HepG2 (cell line): ENCODE measurements around the gene PRKAR2A. TPM values are rescaled to one million over a fixed set of nuclear protein-coding genes. Genes with fewer than 3 reads are reported as not detected.

Source experiments
- AGO2 ChIP-seq: fragments of 200-400 bp; formaldehyde crosslinking; optimal IDR thresholded peaks from 2 replicates; pipeline ENCODE3; 2017; ENCODE audit warnings: mild to moderate bottlenecking, low read depth, low read length, moderate library complexity
- ELF1 ChIP-seq: sonication (generic); formaldehyde crosslinking; IDR thresholded peaks from 2 replicates; pipeline ENCODE4 v1.4.0; 2020; ENCODE audit warnings: missing genetic modification reagents
- ELF4 ChIP-seq: sonication (generic); formaldehyde crosslinking; IDR thresholded peaks from 2 replicates; pipeline ENCODE4 v1.5.0; 2020; ENCODE audit warnings: missing genetic modification reagents, mild to moderate bottlenecking, moderate library complexity, borderline replicate concordance
- EP300 ChIP-seq, 3 experiments: sonication (generic) in 1 of 3; formaldehyde crosslinking in 1 of 3; IDR thresholded peaks; 2 replicates each; pipeline versions ENCODE4 v1.5.1 to v1.6.1; 2011 to 2020; ENCODE audit warnings: low read depth in 2 of 3, low read length in 2 of 3, borderline replicate concordance in 1 of 3, improper control_type of control experiment in 1 of 3, mild to moderate bottlenecking in 1 of 3, missing genetic modification reagents in 1 of 3, moderate library complexity in 1 of 3
- ETV5 ChIP-seq: IDR thresholded peaks from 2 replicates; pipeline ENCODE4 v1.6.1; 2018; ENCODE audit warnings: missing biosample characterization, missing genetic modification reagents, inconsistent platforms, borderline replicate concordance
- FOXA3 ChIP-seq: IDR thresholded peaks from 2 replicates; pipeline ENCODE4 v1.6.1; 2016; ENCODE audit warnings: missing genetic modification reagents, missing compliant biosample characterization
- GLMP ChIP-seq: sonication (generic); formaldehyde crosslinking; IDR thresholded peaks from 2 replicates; pipeline ENCODE4 v1.9.0; 2021; ENCODE audit warnings: missing genetic modification reagents, mild to moderate bottlenecking, borderline replicate concordance
- HOMEZ ChIP-seq: IDR thresholded peaks from 2 replicates; pipeline ENCODE4 v1.6.1; 2016; ENCODE audit warnings: low read depth
- KAT8 ChIP-seq: IDR thresholded peaks from 2 replicates; pipeline ENCODE4 v1.6.1; 2016; ENCODE audit warnings: missing genetic modification reagents, missing compliant biosample characterization
- MLLT10 ChIP-seq: sonication (generic); formaldehyde crosslinking; IDR thresholded peaks from 2 replicates; pipeline ENCODE4 v1.4.0; 2020; ENCODE audit warnings: missing genetic modification reagents
- POLR2AphosphoS2 ChIP-seq: IDR thresholded peaks from 2 replicates; pipeline ENCODE4 v1.6.1; 2011; ENCODE audit warnings: low read depth, low read length, improper control_type of control experiment
- SOX6 ChIP-seq, 2 experiments: fragments of 450-650 bp in 1 of 2; sonication (generic) in 1 of 2; formaldehyde crosslinking in 1 of 2; IDR thresholded peaks; 2 replicates each; pipeline versions ENCODE4 v1.4.0 to v1.6.1; 2017 to 2020; ENCODE audit warnings: antibody characterized with exemption in 1 of 2, mild to moderate bottlenecking in 1 of 2, missing genetic modification reagents in 1 of 2
- ZFYVE20 ChIP-seq: sonication (generic); formaldehyde crosslinking; IDR thresholded peaks from 2 replicates; pipeline ENCODE4 v1.8.0; 2023; ENCODE audit warnings: low read depth, mild to moderate bottlenecking, moderate library complexity, missing genetic modification reagents, borderline replicate concordance
- ZGPAT ChIP-seq: IDR thresholded peaks from 2 replicates; pipeline ENCODE4 v1.6.1; 2016; ENCODE audit warnings: mild to moderate bottlenecking
- ZNF235 ChIP-seq: sonication (generic); formaldehyde crosslinking; IDR thresholded peaks from 2 replicates; pipeline ENCODE4 v1.8.1; 2023; ENCODE audit warnings: mild to moderate bottlenecking, missing genetic modification reagents, borderline replicate concordance
- ZNF280B ChIP-seq: sonication (generic); formaldehyde crosslinking; IDR thresholded peaks from 2 replicates; pipeline ENCODE4 v1.5.0; 2020; ENCODE audit warnings: missing genetic modification reagents, mild to moderate bottlenecking, borderline replicate concordance
- ZNF30 ChIP-seq: sonication (generic); formaldehyde crosslinking; IDR thresholded peaks from 2 replicates; pipeline ENCODE4 v1.5.0; 2020; ENCODE audit warnings: mild to moderate bottlenecking, missing genetic modification reagents
- ZNF350 ChIP-seq: sonication (generic); formaldehyde crosslinking; IDR thresholded peaks from 2 replicates; pipeline ENCODE4 v1.4.0; 2020; ENCODE audit warnings: mild to moderate bottlenecking, low read depth, missing genetic modification reagents, borderline replicate concordance
- ZNF546 ChIP-seq: sonication (generic); formaldehyde crosslinking; conservative IDR thresholded peaks from 2 replicates; pipeline ENCODE4 v1.8.1; 2023; ENCODE audit warnings: mild to moderate bottlenecking, missing genetic modification reagents
- ZNF792 ChIP-seq: IDR thresholded peaks from 2 replicates; pipeline ENCODE4 v1.6.1; 2016
- polyA plus RNA-seq, 8 experiments: library from polyadenylated mRNA; depleted of rRNA in 3 of 8; stranded (reverse) in 7 of 8; unstranded in 1 of 8; fragments of >200 nt; fragmentation: Illumina TruSeq in 4 of 8; extraction: Trizol in 4 of 8; gene quantifications; 2 replicates each; pipeline versions ENCODE4 v1.2.1 to v1.2.3, GENCODE V29; 2011 to 2016; ENCODE audit warnings: low read depth in 4 of 8, missing spikeins in 1 of 8, mixed read lengths in 1 of 8; ENCODE audit not compliant: insufficient read depth in 1 of 8
- total RNA-seq, 5 experiments: library from RNA; depleted of rRNA; stranded (reverse); fragments of >200 nt; fragmentation: Illumina TruSeq; extraction: Trizol; gene quantifications; 2 replicates each; pipeline ENCODE4 v1.2.3, GENCODE V29; 2016; ENCODE audit warnings: low read depth in 1 of 5
- TF ChIP-seq, protein P1 (sequence below): IDR thresholded peaks from 2 replicates; pipeline ENCODE4 v1.6.1; 2018; ENCODE audit warnings: missing genetic modification reagents

Gene PRKAR2A
- total and polyA plus RNA-seq, 2 of the 13 experiments (the other 11 are each of a cell fraction or from before 2014, with no cell fraction given) = 11.8 to 29.2 TPM

DNA sequence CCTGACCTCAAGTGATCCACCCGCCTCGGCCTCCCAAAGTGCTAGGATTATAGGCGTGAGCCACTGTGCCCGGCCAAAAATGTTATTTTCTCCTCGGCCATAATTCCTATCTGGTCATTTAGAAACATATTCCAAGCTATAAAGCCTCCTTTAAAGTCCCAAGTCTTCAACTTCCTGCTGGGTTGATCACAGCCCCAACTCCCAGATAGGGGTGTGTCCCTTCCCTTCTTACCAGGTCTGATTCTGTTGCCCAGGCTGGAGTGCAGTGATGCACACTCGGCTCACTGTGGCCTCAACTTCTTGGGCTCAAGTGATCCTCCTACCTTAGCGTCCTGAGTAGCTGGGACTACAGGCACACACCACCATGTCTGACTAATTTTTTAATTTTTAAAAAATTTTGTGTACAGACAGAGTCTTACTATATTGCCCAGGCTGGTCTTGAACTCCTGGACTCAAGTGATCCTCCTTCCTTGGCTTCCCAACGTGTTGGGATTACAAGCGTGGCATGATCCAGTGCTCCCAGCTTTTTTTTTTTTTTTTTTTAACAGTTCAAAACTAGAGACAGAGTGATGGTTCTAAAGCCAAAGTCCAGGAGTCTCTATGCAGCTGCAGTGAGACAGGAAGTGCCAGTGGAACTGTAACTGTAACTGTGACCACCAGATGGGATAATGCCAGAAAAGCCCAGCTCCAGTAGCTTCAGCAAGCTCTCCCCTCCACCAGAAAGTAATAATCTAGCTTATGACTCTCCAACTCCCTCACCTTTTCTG is 8.2 kb upstream of the PRKAR2A start (continued):
- TF ChIP-seq ZNF280B (CRISPR knock-in tag) (no peak), EP300 (IDR thresholded peaks at IDR 0.05; ENCODE audit: low read depth in 2 of 2, low read length in 2 of 2) (0 out of 4 replicates have a peak, but pooled peaks of 1 of the 2 experiments have one; percentile 25), EP300 (CRISPR knock-in tag; IDR thresholded peaks at IDR 0.05; ENCODE audit: borderline replicate concordance) (no peak), ETV5 (CRISPR knock-in tag) (peak; percentile 68; the same call in 1 of the 2 replicates), GLMP (CRISPR knock-in tag) (no peak), ZNF350 (0 out of 2 replicates have a peak, but pooled peaks have one; percentile 11), ELF4 (CRISPR knock-in tag) (no peak), HOMEZ (CRISPR knock-in tag) (no peak), ZNF792 (CRISPR knock-in tag) (no peak), MLLT10 (CRISPR knock-in tag) (no peak), KAT8 (CRISPR knock-in tag) (0 out of 2 replicates have a peak, but pooled peaks have one; percentile 31), SOX6 (IDR thresholded peaks at IDR 0.05) (no peak), SOX6 (CRISPR knock-in tag; IDR thresholded peaks at IDR 0.05) (peak; percentile 56), AGO2 (no peak), FOXA3 (CRISPR knock-in tag) (no peak), POLR2AphosphoS2 (no peak), ELF1 (CRISPR knock-in tag) (peak; percentile 72), ZFYVE20 (CRISPR knock-in tag) (no peak), ZNF30 (CRISPR knock-in tag) (no peak), ZNF235 (CRISPR knock-in tag) (no peak), ZNF546 (CRISPR knock-in tag) (no peak), ZGPAT (CRISPR knock-in tag) (no peak)
- TF ChIP-seq, protein P1, sequence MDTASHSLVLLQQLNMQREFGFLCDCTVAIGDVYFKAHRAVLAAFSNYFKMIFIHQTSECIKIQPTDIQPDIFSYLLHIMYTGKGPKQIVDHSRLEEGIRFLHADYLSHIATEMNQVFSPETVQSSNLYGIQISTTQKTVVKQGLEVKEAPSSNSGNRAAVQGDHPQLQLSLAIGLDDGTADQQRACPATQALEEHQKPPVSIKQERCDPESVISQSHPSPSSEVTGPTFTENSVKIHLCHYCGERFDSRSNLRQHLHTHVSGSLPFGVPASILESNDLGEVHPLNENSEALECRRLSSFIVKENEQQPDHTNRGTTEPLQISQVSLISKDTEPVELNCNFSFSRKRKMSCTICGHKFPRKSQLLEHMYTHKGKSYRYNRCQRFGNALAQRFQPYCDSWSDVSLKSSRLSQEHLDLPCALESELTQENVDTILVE (CRISPR knock-in tag) = no peak
